HepG2 (cell line): ENCODE results near the gene NTM. TPM values are rescaled to one million over a fixed set of nuclear protein-coding genes. Genes with fewer than 3 reads are reported as not detected.

Experiments used
- ATAC-seq: fragments of 200-7000 bp; cut with Tn5 transposase; 3 replicates; pipeline ENCODE4 v1.9.1; 2020; ENCODE audit warnings: mild to moderate bottlenecking, moderate library complexity
- BruUV-seq: library from RNA; stranded (reverse); fragments of 400-500 nt; replicated peaks from 2 replicates; lab custom pipeline; 2021; lab: Mats Ljungman, UMichigan
- CTCF ChIA-PET: fragments of 300-600 bp; formaldehyde crosslinking; extraction: SDS; loops from one replicate; lab custom pipeline; 2021; ENCODE audit warnings: low total read pairs, inconsistent platforms, low intra/inter-chr PET ratio; lab: Yijun Ruan, JAX
- POLR2A ChIA-PET: fragments of 350-600 bp; sonication (Branson Sonifier 250); formaldehyde crosslinking; loops from one replicate; lab custom pipeline; 2020; ENCODE audit warnings: antibody characterized with exemption, inconsistent platforms; lab: Yijun Ruan, JAX
- DNase-seq: peaks from one replicate; pipeline ENCODE4 v3.0.0-alpha.2; 2015; ENCODE audit warnings: low spot score
- FAIRE-seq: peaks from 3 replicates; lab custom pipeline; 2011; peaks lifted over from hg19 to GRCh38; lab: Jason Lieb, UNC
- H2AFZ ChIP-seq: one replicate; pipeline ENCODE4 v1.6.1; 2011; ENCODE audit warnings: low read length, inconsistent platforms
- H3K27ac ChIP-seq: fragments of 300-600 bp; 3 replicates; pipeline ENCODE4 v1.8.0; 2011; ENCODE audit warnings: mixed run types, mild to moderate bottlenecking, mixed read lengths, low read length, inconsistent platforms; ENCODE audit not compliant: insufficient read depth; ENCODE audit errors: extremely low read length
- H3K27me3 ChIP-seq, 2 experiments: fragments of 200-600 bp in 1 of 2; 2 replicates in 1 of 2; 3 replicates in 1 of 2; pipeline versions ENCODE4 v1.6.0 to v1.8.0; 2011; ENCODE audit warnings: low read length in 2 of 2, mild to moderate bottlenecking in 2 of 2, moderate library complexity in 2 of 2, inconsistent platforms in 1 of 2; ENCODE audit not compliant: insufficient read depth in 2 of 2, control insufficient read depth in 1 of 2
- H3K36me3 ChIP-seq, 2 experiments: fragments of 200-600 bp in 1 of 2; replicated peaks in 1 of 2; 2 replicates in 1 of 2; 3 replicates in 1 of 2; pipeline versions ENCODE4 v1.5.1 to v1.8.0; 2011; ENCODE audit warnings: low read length in 2 of 2, inconsistent platforms in 1 of 2; ENCODE audit not compliant: insufficient read depth in 2 of 2, control insufficient read depth in 1 of 2
- H3K4me1 ChIP-seq: 2 replicates; pipeline ENCODE4 v1.5.1; 2012; ENCODE audit warnings: low read length, inconsistent platforms; ENCODE audit not compliant: insufficient read depth
- H3K4me2 ChIP-seq: 2 replicates; pipeline ENCODE4 v1.6.0; 2011; ENCODE audit warnings: low read depth, low read length, inconsistent platforms
- H3K4me3 ChIP-seq, 3 experiments: fragments of 200-600 bp in 1 of 3; sonication (generic), shearing (Covaris generic) in 1 of 3; replicated peaks in 1 of 3; 2 replicates each; pipeline ENCODE4 v1.5.1; 2011 to 2016; ENCODE audit warnings: low read length in 3 of 3, inconsistent platforms in 2 of 3, low read depth in 2 of 3, mild to moderate bottlenecking in 2 of 3, control low read depth in 1 of 3, mixed read lengths in 1 of 3; ENCODE audit not compliant: insufficient read depth in 1 of 3
- H3K79me2 ChIP-seq: one replicate; pipeline ENCODE4 v1.6.1; 2011; ENCODE audit warnings: low read length, inconsistent platforms; ENCODE audit not compliant: insufficient read depth
- H3K9ac ChIP-seq: 2 replicates; pipeline ENCODE4 v1.6.0; 2011; ENCODE audit warnings: mild to moderate bottlenecking, low read depth, low read length, inconsistent platforms; ENCODE audit not compliant: insufficient read depth
- H3K9me3 ChIP-seq: 2 replicates; pipeline ENCODE4 v1.5.1; 2012; ENCODE audit warnings: mild to moderate bottlenecking, low read length
- H4K20me1 ChIP-seq: 2 replicates; pipeline ENCODE4 v1.6.0; 2011; ENCODE audit warnings: inconsistent platforms, mild to moderate bottlenecking, low read length, moderate library complexity; ENCODE audit not compliant: insufficient read depth
- ATF6 ChIP-seq: sonication (generic); formaldehyde crosslinking; conservative IDR thresholded peaks from 2 replicates; pipeline ENCODE4 v1.4.0; 2020; ENCODE audit warnings: missing genetic modification reagents
- ELF4 ChIP-seq: sonication (generic); formaldehyde crosslinking; IDR thresholded peaks from 2 replicates; pipeline ENCODE4 v1.5.0; 2020; ENCODE audit warnings: missing genetic modification reagents, mild to moderate bottlenecking, moderate library complexity, borderline replicate concordance
- JUND ChIP-seq: sonication (generic); formaldehyde crosslinking; IDR thresholded peaks from 2 replicates; pipeline ENCODE4 v1.8.0; 2022; ENCODE audit warnings: mild to moderate bottlenecking, missing genetic modification reagents
- MLX ChIP-seq: IDR thresholded peaks from 2 replicates; pipeline ENCODE4 v1.6.1; 2016
- PPARG ChIP-seq: conservative IDR thresholded peaks from 2 replicates; pipeline ENCODE4 v1.6.1; 2016; ENCODE audit warnings: missing biosample characterization, missing genetic modification reagents
- REST ChIP-seq, 2 experiments: IDR thresholded peaks; 2 replicates each; pipeline ENCODE4 v1.6.1; 2011 to 2012; ENCODE audit warnings: low read length in 2 of 2, borderline replicate concordance in 1 of 2, low read depth in 1 of 2, mild to moderate bottlenecking in 1 of 2, moderate library complexity in 1 of 2
- RORA ChIP-seq: sonication (generic); formaldehyde crosslinking; IDR thresholded peaks from 2 replicates; pipeline ENCODE4 v1.5.0; 2020; ENCODE audit warnings: mild to moderate bottlenecking, missing genetic modification reagents, moderate library complexity
- SAFB2 ChIP-seq: sonication (generic); formaldehyde crosslinking; IDR thresholded peaks from 2 replicates; pipeline ENCODE4 v1.5.1; 2020; ENCODE audit warnings: missing genetic modification reagents, low read depth, mild to moderate bottlenecking, borderline replicate concordance
- ZFAT ChIP-seq: sonication (generic); formaldehyde crosslinking; conservative IDR thresholded peaks from 2 replicates; pipeline ENCODE4 v1.8.1; 2023; ENCODE audit warnings: missing genetic modification reagents, inconsistent platforms
- ZNF292 ChIP-seq: sonication (generic); formaldehyde crosslinking; IDR thresholded peaks from 2 replicates; pipeline ENCODE4 v1.8.1; 2022; ENCODE audit warnings: mild to moderate bottlenecking, low read depth, missing genetic modification reagents, borderline replicate concordance
- ZNF556 ChIP-seq: sonication (generic); formaldehyde crosslinking; IDR thresholded peaks from 2 replicates; pipeline ENCODE4 v1.4.0; 2020; ENCODE audit warnings: mild to moderate bottlenecking, missing genetic modification reagents, borderline replicate concordance
- ZNF615 ChIP-seq: sonication (generic); formaldehyde crosslinking; IDR thresholded peaks from 2 replicates; pipeline ENCODE4 v1.5.0; 2020; ENCODE audit warnings: mild to moderate bottlenecking, missing genetic modification reagents, borderline replicate concordance
- ZNF709 ChIP-seq: sonication (generic); formaldehyde crosslinking; IDR thresholded peaks from 2 replicates; pipeline ENCODE4 v1.5.0; 2020; ENCODE audit warnings: mild to moderate bottlenecking, missing genetic modification reagents
- ZNF788 ChIP-seq: sonication (generic); formaldehyde crosslinking; IDR thresholded peaks from 2 replicates; pipeline ENCODE4 v1.5.0; 2020; ENCODE audit warnings: mild to moderate bottlenecking, missing genetic modification reagents, borderline replicate concordance
- whole genome bisulfite sequencing: methylation state at CpG from one replicate; pipeline ENCODE4 v1.1.6; 2017; ENCODE audit warnings: low lambda C conversion rate; 5-methylcytosine and 5-hydroxymethylcytosine counted together
- in situ Hi-C: cut with HindIII; loops from 2 replicates; pipeline ENCODE4 v1.10.0; 2017; ENCODE audit warnings: low pct_unique_long_range_greater_than_20kb; ENCODE audit not compliant: extremely low pct_ligation_motif_present
- intact Hi-C: fragments of 100-400 bp; cut with micrococcal nuclease; formaldehyde crosslinking; loops from one replicate; pipeline ENCODE4 v1.10.0; 2022; ENCODE audit not compliant: unreplicated experiment
- polyA plus RNA-seq, 8 experiments: library from polyadenylated mRNA; depleted of rRNA in 3 of 8; stranded (reverse) in 7 of 8; unstranded in 1 of 8; fragments of >200 nt; fragmentation: Illumina TruSeq in 4 of 8; extraction: Trizol in 4 of 8; gene quantifications; 2 replicates each; pipeline versions ENCODE4 v1.2.1 to v1.2.3, GENCODE V29; 2011 to 2016; ENCODE audit warnings: low read depth in 4 of 8, missing spikeins in 1 of 8, mixed read lengths in 1 of 8; ENCODE audit not compliant: insufficient read depth in 1 of 8
- total RNA-seq, 5 experiments: library from RNA; depleted of rRNA; stranded (reverse); fragments of >200 nt; fragmentation: Illumina TruSeq; extraction: Trizol; gene quantifications; 2 replicates each; pipeline ENCODE4 v1.2.3, GENCODE V29; 2016; ENCODE audit warnings: low read depth in 1 of 5
- TF ChIP-seq, protein P1 (sequence below): sonication (generic); formaldehyde crosslinking; IDR thresholded peaks from 2 replicates; pipeline ENCODE4 v1.4.0; 2020; ENCODE audit warnings: missing genetic modification reagents

Gene NTM
- total and polyA plus RNA-seq, 2 of the 13 experiments (the other 11 are each of a cell fraction or from before 2014, with no cell fraction given) = not detected

DNA sequence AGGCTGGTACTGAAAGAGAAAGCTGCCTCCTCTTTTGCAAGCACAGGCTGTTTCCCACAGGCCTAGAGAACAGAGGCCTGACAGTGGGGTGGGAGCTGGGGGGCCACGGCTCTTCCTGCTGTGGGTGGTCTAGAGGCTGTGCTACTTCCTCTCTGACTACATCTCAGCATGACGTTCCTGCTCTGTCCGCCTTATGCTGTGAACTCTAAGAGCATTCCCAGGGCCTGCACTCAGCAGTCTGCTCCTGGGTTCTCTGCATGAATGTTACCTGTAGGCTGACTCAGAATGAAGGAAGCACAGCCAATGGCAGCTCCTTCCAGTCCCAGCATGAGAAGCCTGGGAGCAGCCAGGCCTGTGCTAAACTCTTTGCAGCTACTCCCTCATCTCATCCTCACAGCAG is 534.3 kb downstream of the NTM start (continued):
- TF ChIP-seq ZNF615 (no peak), ZNF709 (CRISPR knock-in tag) (no peak)

- Histone ChIP-seq H3K9ac (no peak overlapping the region), H3K4me3 (no peak overlapping the region), H3K27me3 (peaks cover 1 to 9% of the 10 kb centered on the region in 2 experiments; a peak in 2 of 5 replicates), H3K9me3 (no peaks in the 10 kb centered on the region), H2AFZ (no peak overlapping the region), H3K4me2 (no peak overlapping the region), H3K27ac (no peak overlapping the region), H3K4me1 (no peaks in the 10 kb centered on the region), H4K20me1 (no peaks in the 10 kb centered on the region), H3K79me2 (no peaks in the 10 kb centered on the region), H3K36me3 (no peaks in the 10 kb centered on the region)
- no TSS peak for BruUV-seq
- WGBS = 13% methylated on average over 4 of the region's 4 CpGs
- no peak for FAIRE-seq
- POLR2A ChIA-PET = no interaction called here
- intact Hi-C loops = no loop called here
- in situ Hi-C loops = no loop called here
- CTCF ChIA-PET = no interaction called here
- DNase-seq = no peak
- no peak for ATAC-seq
- no peak for TF ChIP-seq ZNF292 (CRISPR knock-in tag)
- no peak for TF ChIP-seq MLX
- TF ChIP-seq JUND (CRISPR knock-in tag) = no peak
- TF ChIP-seq, protein P1, sequence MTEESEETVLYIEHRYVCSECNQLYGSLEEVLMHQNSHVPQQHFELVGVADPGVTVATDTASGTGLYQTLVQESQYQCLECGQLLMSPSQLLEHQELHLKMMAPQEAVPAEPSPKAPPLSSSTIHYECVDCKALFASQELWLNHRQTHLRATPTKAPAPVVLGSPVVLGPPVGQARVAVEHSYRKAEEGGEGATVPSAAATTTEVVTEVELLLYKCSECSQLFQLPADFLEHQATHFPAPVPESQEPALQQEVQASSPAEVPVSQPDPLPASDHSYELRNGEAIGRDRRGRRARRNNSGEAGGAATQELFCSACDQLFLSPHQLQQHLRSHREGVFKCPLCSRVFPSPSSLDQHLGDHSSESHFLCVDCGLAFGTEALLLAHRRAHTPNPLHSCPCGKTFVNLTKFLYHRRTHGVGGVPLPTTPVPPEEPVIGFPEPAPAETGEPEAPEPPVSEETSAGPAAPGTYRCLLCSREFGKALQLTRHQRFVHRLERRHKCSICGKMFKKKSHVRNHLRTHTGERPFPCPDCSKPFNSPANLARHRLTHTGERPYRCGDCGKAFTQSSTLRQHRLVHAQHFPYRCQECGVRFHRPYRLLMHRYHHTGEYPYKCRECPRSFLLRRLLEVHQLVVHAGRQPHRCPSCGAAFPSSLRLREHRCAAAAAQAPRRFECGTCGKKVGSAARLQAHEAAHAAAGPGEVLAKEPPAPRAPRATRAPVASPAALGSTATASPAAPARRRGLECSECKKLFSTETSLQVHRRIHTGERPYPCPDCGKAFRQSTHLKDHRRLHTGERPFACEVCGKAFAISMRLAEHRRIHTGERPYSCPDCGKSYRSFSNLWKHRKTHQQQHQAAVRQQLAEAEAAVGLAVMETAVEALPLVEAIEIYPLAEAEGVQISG (CRISPR knock-in tag) = no peak
- TF ChIP-seq ATF6 = no peak
- no peak for TF ChIP-seq ZNF556
- TF ChIP-seq SAFB2 (CRISPR knock-in tag) = no peak
- TF ChIP-seq ELF4 (CRISPR knock-in tag) = no peak
- no peak for TF ChIP-seq ZFAT (CRISPR knock-in tag)
- no peak for TF ChIP-seq PPARG
- TF ChIP-seq ZNF788 (CRISPR knock-in tag) = no peak
- no peak for TF ChIP-seq REST (IDR thresholded peaks at IDR 0.05; ENCODE audit: borderline replicate concordance in 1 of 2, low read depth in 1 of 2, low read length in 2 of 2)
- no peak for TF ChIP-seq RORA
These were observed 536.5 kb downstream of the NTM start for GRCh38 chr11:131906963-131907362.
